NCI-H460 (cell line): ENCODE results near the gene EPC2. TPM values are rescaled to one million over a fixed set of nuclear protein-coding genes. Genes with fewer than 3 reads are reported as not detected.
A peak's percentile ranks its signal among the peaks of the same experiment; 100 is the strongest.
"Not testable (repeated sequence)": the region's sequence is repeated elsewhere in the genome, so short reads cannot be mapped to it uniquely, and the experiment has no call there.

ENCODE experiments used
- DNase-seq: peaks from one replicate; pipeline ENCODE4 v3.0.0-alpha.2; 2016; ENCODE audit warnings: low read depth; ENCODE audit errors: extremely low read depth
- total RNA-seq: library from RNA; depleted of rRNA; stranded (reverse); fragments of >200 nt; shearing (Covaris generic); gene quantifications from 2 replicates; pipeline ENCODE4 v1.2.3, GENCODE V29; 2014

The EPC2 gene
- total RNA-seq, 1 experiment from 2014 or later = 27.1 TPM

- DNase-seq = no peak
These were observed 3.8 kb upstream of the EPC2 start for GRCh38 chr2:148640767-148641166.

GRCh38 chr2:148642112-148642744 is 2.3 kb upstream of the EPC2 start:
- DNase-seq = no peak

DNA sequence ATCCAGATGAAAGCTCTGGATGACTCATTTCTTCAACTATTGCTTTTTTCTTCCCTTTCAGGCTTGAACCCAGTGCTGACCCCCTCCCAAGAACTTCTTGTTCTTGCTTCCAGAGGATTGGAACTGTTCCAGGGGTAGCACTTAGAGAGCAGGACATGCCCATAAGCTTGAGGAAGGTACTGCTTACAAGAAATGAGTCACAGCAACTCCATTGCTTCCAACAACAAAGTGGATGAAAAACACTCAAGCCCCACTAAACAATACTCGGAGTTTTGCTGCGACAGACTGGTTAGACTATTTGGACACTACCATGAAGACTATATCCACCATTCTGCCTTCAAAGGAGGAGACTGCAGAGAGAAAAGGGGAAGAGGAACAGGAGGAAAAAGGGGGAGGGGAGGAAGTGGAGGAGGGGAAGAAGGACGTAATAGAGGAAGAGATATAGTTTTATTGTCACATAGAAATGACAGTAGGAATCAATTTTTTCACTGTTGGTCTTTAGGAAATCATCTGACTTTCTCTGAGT is 1.6 kb upstream of the EPC2 start:
- no peak for DNase-seq

DNA sequence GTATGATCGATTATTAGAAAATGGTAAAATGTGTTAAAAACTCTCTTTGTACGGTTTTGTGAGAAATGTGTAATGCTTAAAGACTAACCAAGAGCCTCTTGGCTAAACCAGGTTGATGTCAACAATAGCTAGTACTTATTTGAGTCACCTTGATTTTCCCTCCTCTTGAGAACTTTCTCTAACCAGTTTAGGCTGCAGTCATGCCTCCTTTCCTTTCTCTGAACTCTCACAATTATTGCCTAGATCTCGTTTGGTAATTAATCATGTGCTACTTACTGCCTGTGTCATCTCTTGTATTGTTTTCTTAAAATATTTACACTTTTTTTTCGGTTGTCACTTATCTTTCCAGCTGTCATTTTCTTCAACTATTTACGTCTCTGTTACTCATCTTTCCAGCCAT is 1.1 kb upstream of the EPC2 start:
- DNase-seq = no peak

GRCh38 chr2:148644883-148645538 is 460 bp downstream of the EPC2 start:
- peak; percentile 87 for DNase-seq

DNA sequence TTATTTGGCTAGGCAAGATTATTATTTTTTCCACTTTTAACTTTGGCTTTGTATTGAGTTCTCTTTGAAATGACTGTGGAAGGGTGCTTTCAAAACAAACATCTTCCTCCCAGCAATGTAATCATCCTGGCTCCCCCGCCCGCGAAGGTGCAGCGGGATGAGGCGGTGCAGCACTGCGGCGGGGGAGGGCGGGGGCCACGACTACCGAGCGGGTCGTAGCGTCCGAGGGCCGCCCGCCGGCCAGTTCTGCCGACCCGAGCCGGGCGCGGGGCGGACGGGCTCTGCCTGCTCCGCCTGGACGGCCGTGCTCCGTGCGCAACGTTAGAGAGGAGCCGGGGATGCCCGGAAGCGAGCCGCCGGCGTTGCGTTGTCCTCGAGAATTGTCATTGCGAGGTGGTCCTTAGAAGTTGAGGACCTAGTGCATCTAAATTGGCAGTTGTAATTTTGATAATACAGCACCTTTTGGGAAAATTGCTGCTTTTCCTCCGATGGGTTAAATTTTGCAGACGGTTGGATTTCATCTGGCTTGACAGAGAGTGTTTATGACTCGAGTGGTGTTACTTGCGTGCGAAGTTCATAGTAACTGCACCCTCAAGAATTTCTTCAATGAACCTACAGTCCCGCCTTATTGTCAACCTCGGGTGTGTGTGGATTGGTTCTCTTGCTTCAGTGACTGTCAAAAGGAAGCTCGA is 1.1 kb downstream of the EPC2 start:
- DNase-seq = peak; percentile 72

GRCh38 chr2:148646231-148646559 is 1.6 kb downstream of the EPC2 start:
- no peak for DNase-seq

GRCh38 chr2:148647711-148648110 is 3.2 kb downstream of the EPC2 start:
- DNase-seq = not testable (repeated sequence)

- DNase-seq = no peak
These were observed 5.4 kb downstream of the EPC2 start for GRCh38 chr2:148649936-148650335.

- no peak for DNase-seq
These were observed 6.3 kb downstream of the EPC2 start for GRCh38 chr2:148650881-148651280.

DNA sequence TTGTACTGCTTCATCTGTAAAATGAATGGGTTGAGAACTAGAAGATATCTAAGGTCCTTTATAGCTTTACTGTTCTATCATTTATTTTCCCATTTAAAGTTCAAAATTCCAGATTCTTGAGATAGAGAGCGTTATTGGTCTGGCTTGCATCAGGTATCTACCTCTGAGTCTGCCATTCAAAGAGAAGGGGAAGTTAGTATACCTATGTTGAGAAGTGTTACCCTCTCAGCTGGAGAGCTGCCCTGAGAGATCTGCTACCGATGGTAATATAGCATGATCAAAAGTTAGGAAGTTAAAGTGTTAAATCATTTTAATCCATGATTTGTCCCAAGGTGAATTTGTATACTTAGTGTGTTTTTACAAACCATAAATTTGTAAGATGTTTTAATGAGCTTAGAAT is 7.4 kb downstream of the EPC2 start:
- DNase-seq = no peak

GRCh38 chr2:148653437-148653836 is 8.9 kb downstream of the EPC2 start:
- no peak for DNase-seq

- DNase-seq = no peak
These were observed 9.9 kb downstream of the EPC2 start for GRCh38 chr2:148654435-148654834.

DNA sequence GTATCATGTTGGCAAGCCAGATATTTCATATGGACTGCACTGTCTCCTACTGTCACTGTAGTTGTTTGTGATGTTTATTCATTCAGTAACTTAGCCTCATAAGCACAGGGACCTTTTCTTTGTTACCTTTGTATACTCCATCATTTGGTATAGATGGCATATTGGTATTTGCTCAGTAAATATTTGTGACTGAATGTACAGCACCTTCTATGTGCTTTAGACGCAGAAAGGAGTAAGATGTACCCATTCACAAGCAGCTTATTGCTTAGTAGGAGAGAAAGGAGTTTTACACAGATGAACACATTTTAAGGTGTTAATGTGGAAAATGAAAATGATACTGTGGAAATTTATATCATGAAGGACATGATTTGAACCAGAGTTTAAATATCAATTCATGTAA is 12.0 kb downstream of the EPC2 start:
- no peak for DNase-seq

DNA sequence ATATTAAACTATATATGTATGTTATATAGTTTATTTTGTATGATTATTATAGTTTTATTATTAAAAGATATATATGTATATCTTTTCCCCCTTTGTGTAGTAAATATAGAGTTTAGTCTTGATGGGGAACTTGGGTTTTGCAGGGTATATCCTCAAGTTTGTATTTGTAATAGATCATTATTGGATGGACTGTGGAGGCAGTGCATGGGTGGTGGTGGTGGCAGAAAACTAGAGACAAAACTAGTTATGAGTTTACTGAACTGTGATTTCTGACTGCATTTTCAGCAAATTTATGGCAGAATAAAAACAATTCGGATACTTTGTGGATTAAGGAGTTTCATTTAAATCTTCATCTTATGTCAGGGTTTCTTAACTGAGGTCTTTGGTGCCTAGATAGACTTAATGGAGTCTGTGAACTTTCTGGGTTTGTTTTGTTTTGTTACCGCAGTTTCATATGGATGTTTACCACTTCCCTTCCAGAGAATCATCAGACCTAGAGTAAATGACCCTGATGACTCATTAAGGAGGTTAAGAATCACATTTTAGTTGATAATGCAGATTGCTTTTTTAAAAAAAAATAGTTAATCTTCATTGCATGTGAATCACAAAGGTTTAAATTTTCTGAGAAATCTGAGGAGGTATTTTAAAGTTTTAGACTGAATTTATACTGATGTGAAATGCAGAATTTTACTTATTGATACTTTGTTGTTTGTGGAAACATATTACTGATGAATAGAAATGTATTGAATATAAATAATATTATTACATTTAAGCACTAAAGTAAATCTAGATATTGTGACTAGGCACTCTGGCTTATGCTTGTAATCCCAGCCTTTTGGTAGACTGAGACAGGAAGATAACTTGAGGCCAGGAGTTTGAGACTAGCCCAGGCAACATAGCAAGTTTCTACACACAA is 14.5 kb downstream of the EPC2 start:
- no peak for DNase-seq

GRCh38 chr2:148660999-148661398 is 16.4 kb downstream of the EPC2 start:
- no peak for DNase-seq

GRCh38 chr2:148662332-148662731 is 17.8 kb downstream of the EPC2 start:
- DNase-seq = not testable (repeated sequence)

DNA sequence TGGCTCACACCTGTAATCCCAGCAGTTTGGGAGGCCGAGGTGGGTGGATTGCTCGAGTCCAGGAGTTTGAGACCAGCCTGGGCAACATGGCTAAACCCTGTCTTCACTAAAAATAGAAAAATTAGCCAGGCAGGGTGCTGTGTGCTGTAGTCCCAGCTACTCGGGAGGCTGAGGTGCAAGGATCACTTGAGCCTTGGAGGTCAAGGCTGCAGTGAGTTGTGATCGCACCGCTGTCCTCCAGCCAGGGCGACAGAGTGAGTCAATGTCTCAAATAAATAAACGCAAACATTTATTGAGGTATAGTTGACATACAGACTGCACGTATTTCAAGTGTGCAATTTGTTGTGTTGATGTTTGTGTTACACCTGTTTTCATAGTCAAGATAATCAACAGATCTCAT is 19.7 kb downstream of the EPC2 start:
- no peak for DNase-seq

- no peak for DNase-seq
These were observed 22.0 kb downstream of the EPC2 start for GRCh38 chr2:148666555-148666954.

DNA sequence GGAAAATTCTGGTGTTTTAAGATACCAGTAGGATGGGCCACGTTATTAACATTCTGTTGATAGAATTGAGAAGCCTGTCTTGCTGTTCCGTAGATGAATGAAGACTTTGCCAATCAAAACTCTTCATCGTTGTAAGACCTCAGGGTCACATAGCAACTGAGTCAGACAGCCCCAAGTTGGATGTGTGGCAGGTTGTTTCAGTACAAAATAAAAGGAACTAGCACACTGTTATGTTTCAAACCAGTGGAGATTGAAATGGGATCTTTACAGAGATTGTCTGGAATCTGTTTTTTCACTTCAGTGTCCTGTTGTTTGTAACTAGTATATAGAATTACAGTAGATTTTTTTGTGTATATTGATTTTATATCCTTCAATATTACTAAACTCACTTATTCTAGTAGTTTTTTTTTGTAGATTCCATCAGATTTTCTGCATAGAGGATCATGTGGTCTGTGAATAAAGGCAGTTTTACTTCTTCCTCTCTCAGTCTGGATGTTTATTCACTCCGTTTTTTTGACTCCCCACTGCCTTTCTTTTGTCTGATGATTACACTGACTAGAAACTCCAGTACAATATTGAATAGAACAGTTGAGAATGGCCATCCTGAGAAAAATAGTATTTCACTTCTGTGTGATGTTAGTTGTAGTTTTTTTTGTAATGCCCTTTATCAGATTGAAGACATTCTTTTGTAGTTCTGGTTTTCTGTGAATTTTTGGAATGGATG is 22.7 kb downstream of the EPC2 start:
- no peak for DNase-seq
